Measurements from ENCODE around the gene SIGLEC15.

DNA sequence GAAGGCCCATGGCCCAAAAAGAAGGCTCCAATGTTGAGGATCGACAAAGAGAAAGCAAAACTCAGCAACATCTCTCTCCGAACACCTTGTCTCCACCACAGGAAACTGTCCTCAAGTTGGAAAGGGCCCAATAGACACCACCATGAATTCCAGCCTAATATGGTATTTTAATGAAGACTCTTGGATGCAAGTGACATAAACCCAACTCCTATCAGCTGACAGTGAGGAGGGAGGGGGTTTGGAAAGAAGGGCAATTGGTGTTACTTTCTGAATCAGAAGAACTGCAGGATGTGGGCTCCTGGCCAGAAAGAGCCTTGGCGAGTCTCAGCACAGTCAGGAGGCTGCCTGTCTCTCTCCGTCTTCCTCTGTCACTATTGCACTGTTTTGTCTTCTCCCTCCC, 40.3 kb upstream of the SIGLEC15 start:
- no peak for TF ChIP-seq EP300 (IDR thresholded peaks at IDR 0.05)
- TF ChIP-seq, protein P1, sequence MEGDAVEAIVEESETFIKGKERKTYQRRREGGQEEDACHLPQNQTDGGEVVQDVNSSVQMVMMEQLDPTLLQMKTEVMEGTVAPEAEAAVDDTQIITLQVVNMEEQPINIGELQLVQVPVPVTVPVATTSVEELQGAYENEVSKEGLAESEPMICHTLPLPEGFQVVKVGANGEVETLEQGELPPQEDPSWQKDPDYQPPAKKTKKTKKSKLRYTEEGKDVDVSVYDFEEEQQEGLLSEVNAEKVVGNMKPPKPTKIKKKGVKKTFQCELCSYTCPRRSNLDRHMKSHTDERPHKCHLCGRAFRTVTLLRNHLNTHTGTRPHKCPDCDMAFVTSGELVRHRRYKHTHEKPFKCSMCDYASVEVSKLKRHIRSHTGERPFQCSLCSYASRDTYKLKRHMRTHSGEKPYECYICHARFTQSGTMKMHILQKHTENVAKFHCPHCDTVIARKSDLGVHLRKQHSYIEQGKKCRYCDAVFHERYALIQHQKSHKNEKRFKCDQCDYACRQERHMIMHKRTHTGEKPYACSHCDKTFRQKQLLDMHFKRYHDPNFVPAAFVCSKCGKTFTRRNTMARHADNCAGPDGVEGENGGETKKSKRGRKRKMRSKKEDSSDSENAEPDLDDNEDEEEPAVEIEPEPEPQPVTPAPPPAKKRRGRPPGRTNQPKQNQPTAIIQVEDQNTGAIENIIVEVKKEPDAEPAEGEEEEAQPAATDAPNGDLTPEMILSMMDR (IDR thresholded peaks at IDR 0.05): no peak
